Retinal pigment epithelial cell (primary cell): Measurements from ENCODE around the gene DMC1.
"Not testable (repeated sequence)": the region's sequence is repeated elsewhere in the genome, so short reads cannot be mapped to it uniquely, and the experiment has no call there.

Source experiments
- DNase-seq: peaks from one replicate; pipeline ENCODE4 v3.0.0-alpha.2; 2010; ENCODE audit warnings: low read depth
- H3K4me3 ChIP-seq: 2 replicates; pipeline ENCODE4 v1.5.1; 2011; ENCODE audit warnings: mild to moderate bottlenecking, low read length, control low read depth, moderate library complexity
- TF ChIP-seq, protein P1 (sequence below): conservative IDR thresholded peaks from 2 replicates; pipeline ENCODE4 v1.5.1; 2011; ENCODE audit warnings: low read depth, low read length, control low read depth, inconsistent platforms

DMC1 gene

GRCh38 chr22:38569972-38570778, at the start of gene DMC1:
TSS of gene DMC1 (minus strand) at chr22:38570183. CDS start at chr22:38568256, 1,927 bp downstream.
- DNase-seq = peak; percentile 50
- TF ChIP-seq, protein P1, sequence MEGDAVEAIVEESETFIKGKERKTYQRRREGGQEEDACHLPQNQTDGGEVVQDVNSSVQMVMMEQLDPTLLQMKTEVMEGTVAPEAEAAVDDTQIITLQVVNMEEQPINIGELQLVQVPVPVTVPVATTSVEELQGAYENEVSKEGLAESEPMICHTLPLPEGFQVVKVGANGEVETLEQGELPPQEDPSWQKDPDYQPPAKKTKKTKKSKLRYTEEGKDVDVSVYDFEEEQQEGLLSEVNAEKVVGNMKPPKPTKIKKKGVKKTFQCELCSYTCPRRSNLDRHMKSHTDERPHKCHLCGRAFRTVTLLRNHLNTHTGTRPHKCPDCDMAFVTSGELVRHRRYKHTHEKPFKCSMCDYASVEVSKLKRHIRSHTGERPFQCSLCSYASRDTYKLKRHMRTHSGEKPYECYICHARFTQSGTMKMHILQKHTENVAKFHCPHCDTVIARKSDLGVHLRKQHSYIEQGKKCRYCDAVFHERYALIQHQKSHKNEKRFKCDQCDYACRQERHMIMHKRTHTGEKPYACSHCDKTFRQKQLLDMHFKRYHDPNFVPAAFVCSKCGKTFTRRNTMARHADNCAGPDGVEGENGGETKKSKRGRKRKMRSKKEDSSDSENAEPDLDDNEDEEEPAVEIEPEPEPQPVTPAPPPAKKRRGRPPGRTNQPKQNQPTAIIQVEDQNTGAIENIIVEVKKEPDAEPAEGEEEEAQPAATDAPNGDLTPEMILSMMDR = no peak
- H3K4me3 ChIP-seq = peak within 1 kb of the TSS; percentile 73

- TF ChIP-seq, protein P1 = no peak
- no peak overlapping the region for H3K4me3 ChIP-seq
- DNase-seq = no peak
These were observed 48.7 kb upstream of the DMC1 start for GRCh38 chr22:38618682-38619081.

GRCh38 chr22:38618258-38618657, 48.3 kb upstream of the DMC1 start:
- H3K4me3 ChIP-seq = no peak overlapping the region
- no peak for DNase-seq

GRCh38 chr22:38615064-38615405, 45.1 kb upstream of the DMC1 start:
- DNase-seq, H3K4me3 ChIP-seq: not testable (repeated sequence)

More at GRCh38 chr22:38618258-38618657, 48.3 kb upstream of the DMC1 start:
- TF ChIP-seq, protein P1 = no peak

DNA sequence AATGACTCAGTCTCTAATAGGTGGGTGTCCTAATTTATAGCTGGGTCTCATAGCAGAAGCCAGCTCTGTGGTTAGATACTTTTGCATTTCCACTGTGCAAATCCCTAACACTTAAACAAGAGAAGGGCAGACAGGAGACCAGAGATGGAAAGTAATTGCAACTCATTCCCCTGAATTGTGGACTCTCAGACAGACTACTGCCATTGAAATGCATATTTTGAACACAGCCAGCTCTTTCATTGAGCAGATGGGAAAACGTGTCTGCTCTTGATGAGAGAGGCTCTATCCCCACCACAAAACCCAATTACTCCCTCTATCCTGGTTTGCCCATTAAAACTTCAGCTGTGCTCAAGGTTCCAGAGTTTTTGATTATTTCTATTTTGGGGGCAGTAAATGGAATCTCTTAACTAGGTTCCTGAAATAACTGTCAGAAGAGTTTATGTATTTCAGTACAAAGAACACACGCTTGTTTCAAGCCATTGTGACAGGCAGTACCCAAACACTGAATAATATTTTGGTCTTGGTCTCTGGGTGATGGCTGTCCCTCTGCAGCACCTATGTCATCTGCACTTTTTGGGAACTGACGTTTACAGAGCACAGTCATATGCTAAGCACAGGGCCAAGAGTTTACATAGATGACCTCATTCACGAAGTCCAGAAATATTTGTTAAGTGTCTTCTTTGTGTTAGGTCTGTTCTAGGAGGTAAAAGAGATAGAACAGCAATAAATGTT, 44.5 kb upstream of the DMC1 start:
- no peak overlapping the region for H3K4me3 ChIP-seq
- no peak for DNase-seq
- TF ChIP-seq, protein P1 = no peak

GRCh38 chr22:38613588-38613987, 43.6 kb upstream of the DMC1 start:
- DNase-seq = no peak
- TF ChIP-seq, protein P1 = no peak
- H3K4me3 ChIP-seq = no peak overlapping the region

DNA sequence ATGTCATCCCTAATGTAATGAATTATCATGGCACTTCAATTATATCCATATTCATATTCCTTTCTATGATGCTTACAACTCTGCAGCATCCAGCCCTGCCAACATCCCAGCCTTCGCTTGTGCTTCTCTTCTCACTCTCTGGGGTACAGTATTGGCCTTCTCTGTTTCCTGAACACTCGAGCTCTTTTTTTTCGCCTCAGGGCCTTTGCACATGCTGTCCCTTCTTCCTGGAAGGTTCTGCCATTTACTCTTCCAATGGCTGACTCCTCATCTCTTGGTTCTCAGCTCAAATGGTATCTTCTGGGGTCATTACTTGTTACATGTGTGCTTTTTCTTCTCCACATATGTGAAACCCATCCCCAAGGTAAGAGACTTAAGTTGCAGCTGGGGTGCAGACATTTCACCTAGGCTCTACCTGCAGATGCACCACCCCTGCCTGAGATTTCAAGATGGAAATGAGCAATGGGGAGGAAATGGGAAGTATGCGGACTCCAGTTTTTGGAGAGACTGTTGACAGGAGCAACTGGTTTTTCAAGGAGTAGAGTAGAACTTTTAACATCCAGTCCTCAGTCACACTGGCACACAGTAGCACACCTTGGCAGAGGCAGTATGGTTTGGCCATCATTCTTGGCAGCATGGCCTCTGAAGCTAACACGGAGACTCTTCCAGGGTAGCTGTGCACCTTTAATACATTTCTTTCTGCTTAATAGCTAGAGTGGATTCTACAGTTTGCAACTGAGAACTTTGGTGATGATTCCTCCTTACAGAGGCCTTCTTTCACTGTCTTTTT, 42.4 kb upstream of the DMC1 start:
- H3K4me3 ChIP-seq = no peak overlapping the region
- no peak for DNase-seq
- TF ChIP-seq, protein P1 = no peak
